ENCODE results near the gene LTN1. TPM values are rescaled to one million over a fixed set of nuclear protein-coding genes. Genes with fewer than 3 reads are reported as not detected.
"Not testable (repeated sequence)": the region's sequence is repeated elsewhere in the genome, so short reads cannot be mapped to it uniquely, and the experiment has no call there.

Gene LTN1
- total RNA-seq, 1 donor from 2014 or later: 29.1 TPM

DNA sequence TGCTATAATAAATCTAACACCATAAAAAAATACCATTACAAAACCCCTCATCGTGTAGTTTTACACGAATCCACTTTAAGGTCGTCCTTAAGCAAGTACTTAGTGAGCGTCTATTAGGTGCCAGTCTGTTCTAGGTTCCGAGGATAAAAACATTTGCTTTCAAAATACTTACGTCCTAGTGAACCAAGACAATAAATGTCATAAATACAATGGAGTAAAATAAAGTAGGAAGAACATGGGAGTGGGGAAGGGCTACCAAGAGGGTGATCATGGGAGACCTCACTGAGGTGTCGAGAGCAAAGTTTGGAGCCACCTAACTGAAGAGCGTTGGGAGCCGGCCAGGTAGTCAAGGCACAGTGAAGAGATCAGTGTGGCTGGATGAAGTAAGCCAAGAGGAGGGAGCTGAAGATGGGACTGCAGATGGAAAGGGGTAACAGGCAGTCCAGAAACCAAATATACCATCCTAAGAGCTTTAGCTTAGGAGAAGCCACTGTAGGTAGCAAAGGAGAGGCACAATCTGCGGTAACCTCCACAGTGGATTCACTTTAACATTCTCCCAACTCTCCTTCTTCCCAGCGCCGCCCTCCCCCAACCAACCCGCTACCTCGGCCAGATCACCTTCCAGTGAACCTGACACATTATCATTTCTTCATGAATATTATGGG lies 684 bp downstream of the LTN1 start:
- DNase-seq (ENCODE audit: low spot score): no peak

DNA sequence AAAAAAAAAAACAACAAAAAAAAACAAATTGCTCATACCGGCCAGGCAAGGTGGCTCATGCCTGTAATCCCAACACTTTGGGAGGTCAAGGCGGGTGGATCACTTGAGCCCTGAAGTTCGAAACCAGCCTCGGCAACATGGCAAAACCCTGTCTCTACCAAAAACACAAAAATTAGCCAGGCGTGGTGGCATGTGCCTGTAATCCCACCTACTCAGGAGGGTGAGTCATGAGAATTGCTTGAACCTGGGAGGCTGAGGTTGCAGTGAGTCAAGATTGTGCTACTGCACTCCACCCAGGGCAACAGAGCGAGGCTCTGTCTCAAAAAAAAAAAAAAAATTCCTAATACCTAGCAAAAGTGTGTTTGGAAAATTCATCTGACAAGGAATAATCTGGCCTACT lies 4.5 kb downstream of the LTN1 start:
- not testable (repeated sequence) for DNase-seq (ENCODE audit: low spot score)

DNA sequence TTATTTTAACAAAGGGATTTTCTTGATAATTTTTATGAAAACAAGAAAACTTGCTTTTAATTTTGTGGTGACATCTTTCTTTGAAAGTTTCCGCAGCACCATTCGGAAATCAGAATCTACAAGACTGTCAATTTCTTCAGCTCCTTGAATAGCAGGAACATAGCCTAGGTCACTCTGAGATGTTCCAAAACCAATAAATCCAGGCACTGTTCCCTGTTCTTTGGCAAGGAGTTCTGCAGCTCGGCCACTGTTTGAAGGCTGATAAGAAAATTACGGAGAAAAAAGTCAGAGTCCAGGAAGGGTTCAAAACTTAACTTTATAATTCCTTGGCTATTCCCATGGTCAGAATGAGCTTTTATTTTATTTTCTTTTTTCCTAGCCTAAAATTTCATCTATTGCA lies 6.0 kb downstream of the LTN1 start:
- DNase-seq (ENCODE audit: low spot score): no peak

DNA sequence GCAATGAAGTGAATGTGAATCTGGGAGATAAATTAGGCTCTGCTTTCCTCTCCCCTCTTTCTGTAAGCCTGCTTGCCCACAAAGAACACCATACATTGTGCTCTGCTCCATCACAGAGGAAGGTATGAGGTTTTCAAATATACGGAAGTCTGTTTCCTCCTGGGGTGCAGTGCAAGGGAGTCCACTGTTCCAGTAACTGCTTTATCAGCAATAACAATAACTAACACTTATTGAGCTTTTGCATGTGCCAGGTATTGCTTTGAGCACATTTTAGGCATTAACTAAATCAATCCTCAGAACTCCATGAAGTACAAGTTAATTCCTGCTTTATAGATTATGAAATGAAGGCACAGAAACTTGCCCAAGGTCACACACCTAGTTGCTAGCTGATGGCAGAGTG lies 10.0 kb downstream of the LTN1 start:
- no peak for DNase-seq (ENCODE audit: low spot score)

DNA sequence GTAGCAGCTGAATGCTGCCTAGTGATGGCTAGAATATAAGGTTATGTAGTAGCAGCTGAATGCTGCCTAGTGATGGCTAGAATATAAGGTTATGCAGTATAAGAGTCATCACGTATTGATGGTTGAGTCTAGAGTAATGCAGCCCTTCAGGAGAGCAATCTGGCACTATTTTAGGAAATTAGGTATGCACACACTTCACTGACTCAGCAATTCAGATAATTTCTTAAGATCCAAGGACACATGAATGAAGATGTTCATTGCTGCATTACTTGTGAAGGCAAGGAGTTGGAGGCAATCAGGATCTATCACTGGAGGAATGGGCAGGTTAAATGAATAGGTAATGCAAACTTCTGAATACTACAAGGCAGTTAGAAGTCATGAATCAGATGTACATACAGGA lies 13.6 kb downstream of the LTN1 start:
- DNase-seq (ENCODE audit: low spot score): no peak

DNA sequence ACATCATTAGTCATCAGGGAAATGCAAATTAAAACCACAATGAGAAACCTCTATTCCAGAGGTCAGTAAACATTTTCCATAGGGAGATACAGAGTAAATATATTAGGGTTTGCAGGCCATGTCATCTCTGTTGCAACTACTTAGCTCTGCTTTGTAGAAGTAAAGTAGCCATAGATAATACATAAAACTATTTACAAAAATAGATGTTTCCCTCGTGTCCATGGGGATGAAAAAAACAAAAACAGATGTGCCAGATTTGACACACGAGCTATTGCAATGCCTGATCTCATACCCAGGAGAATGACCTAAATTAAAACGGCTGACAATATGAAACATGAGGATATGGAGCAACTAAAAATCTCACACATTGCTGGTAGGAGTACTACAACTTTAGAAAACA lies 17.3 kb downstream of the LTN1 start:
- DNase-seq (ENCODE audit: low spot score): no peak

DNA sequence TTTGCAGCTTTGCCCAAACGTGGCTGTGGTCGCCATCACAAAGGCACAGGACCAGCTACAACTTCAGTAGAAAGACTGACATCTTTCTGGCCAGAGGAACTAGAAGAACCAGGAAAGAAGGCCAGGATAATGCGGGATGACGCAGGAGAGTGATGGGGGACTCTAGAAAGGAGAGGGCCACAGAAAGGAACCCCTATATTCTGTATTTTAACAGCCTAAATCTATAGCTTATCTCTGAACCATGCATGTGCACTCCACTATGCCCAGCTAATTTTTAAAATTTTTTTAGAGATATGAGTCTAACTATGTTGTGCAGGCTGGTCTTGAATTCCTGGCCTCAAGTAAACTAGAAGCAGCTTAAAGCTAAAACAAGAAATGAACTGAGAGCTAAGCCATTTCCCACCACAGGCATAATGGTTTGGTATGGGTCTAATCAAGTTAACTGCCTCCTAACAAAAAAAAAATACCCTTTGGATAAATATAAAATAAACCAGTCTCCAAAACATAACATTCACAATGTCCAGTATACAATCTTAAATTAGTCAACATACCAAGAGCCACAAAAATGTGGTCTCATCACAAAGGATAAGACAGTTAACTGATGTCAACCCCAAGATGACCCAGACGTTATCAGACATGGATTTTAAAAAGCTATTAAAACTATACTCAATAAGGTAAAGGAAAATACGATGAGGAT lies 18.0 kb downstream of the LTN1 start:
- DNase-seq (ENCODE audit: low spot score): no peak

DNA sequence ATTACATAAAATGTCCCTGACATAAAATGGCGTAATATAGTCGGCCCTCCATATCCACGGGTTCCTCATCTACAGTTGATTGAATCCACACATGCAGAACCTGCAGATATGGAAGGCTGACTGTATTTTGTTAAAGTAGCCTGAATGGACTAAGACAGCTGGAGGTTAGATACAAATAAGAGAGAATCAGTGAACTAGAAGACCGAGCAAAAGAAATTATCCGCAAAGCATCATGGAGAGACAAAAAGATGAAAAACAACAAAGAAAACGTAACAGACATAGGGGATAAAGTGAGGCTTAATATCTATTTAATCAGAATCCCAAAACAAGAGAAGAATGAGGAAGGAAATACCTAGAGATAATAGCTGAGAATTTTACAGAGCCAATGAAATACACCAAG lies 20.3 kb downstream of the LTN1 start:
- DNase-seq (ENCODE audit: low spot score): no peak

DNA sequence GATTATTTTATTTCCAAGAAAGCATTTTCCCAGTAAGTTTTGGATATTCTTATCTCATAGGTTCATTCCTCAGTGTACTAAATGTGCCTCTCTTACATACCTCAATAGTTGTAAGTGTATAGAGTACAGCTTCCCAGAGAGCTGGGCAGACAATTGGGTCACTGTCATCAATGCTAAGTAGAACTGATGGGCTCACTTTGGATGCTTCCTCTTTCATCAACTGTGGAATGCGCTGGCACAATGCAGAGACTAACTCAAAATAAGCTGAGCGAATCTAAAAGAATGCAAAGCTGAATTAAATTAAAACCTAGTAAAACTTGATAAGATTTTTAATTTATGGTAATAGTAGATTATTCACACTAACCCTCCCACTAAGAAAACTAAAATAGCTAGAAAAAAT lies 21.5 kb downstream of the LTN1 start:
- DNase-seq (ENCODE audit: low spot score): no peak

DNA sequence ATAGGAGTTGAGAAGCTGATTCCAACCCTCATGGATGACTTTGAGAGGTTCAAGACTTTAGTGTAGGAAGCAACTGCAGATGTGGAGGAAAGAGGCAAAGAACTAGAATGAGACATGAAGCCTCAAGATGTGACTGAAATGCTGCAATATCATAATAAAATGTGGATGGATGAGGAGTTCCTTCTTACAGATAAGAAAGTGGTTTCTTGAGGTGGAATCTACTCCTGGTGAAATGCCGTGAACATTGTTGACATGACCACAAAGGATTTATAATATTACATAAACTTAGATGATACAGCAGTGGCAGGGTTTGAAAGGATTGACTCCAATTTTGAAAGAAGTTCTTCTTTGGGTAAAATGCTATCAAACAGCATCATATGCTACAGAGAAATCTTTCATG lies 28.8 kb downstream of the LTN1 start:
- no peak for DNase-seq (ENCODE audit: low spot score)

DNA sequence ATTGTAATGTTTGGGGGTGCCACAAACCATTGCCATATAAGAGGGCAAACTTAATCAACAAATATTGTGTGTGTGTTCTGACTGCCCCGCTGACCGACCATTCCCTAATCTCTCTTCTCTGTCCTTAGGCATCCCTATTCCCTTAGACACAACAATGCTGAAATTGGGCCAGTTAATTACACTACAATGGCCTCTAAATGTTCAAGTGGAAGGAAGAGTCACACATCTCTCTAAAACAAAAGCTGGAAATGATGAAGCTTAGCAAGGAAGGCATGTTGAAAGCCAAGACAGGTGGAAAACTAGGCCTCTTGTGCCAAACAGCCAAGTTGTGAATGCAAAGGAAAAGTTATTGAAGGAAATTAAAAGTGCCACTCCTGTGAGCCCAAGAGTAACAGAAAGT lies 30.2 kb downstream of the LTN1 start:
- no peak for DNase-seq (ENCODE audit: low spot score)

DNA sequence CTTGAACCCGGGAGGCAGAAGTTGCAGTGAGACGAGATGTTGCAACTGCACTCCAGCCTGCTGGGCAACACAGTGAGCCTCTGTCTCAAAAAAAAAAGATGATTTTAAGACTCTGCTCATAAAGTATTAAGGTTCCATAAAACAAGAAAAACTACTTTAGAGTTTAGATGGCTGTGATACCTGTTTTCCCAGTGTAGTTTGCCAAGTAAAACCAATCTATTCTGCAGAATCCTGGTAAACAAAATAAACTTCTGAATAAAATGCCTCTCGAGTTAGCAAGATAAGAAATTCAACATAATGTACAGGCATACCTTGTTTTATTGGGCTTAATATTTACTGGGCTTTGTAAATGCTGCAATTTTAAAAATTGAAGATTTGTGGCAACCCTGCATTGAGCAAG lies 30.8 kb downstream of the LTN1 start:
- DNase-seq (ENCODE audit: low spot score): peak; percentile 11

DNA sequence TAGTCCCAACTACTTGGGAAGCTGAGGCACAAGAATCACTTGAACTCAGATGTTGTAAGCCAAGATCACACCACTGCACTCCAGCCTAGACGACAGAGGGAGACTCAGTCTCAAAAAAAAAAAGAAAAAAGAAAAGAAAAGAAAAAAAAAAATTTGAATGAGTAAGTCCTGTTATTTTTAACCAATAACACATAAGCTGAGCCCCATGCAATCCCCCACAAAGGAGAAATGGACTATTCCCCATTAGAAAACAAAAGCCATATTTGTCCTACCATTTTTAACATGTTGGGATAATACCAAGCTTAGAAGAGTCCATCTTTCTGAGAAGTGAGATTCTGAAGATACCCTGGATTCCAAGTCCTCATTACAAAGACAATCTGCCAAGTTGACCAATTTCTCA lies 32.4 kb downstream of the LTN1 start:
- no peak for DNase-seq (ENCODE audit: low spot score)

DNA sequence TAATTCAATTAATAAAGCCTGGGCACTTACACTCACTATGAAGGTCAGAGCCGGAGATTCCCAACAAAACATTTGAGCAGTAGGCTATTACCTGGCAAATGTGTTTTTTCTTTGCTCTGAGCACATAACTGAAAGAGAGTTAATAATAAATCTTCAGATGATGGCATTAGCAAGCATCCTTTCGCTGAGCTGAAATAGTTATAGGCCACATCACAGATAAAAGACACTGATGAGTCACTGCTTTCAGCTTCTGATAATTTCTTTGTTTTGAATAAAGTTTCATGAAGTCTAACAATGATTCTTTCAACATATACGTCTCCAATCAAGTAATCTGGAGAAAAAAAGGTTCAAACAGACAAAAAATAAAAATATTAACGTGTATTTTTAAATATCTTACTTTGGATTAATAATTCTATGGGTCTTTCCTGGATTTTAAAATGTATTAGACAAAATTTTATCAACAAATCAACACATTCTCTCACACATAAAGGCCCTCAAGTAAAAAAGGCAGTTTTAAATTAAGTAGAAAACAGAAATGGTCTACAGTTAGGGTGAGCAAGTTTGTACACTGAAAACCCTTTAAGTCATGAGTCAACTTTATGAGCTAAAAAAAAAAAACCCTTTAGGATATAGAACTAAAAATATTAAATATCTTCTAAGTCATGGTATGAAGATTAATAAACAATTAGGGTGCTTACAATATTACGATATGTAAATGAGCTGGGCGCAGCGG lies 33.1 kb downstream of the LTN1 start:
- peak; percentile 16 for DNase-seq (ENCODE audit: low spot score)

DNA sequence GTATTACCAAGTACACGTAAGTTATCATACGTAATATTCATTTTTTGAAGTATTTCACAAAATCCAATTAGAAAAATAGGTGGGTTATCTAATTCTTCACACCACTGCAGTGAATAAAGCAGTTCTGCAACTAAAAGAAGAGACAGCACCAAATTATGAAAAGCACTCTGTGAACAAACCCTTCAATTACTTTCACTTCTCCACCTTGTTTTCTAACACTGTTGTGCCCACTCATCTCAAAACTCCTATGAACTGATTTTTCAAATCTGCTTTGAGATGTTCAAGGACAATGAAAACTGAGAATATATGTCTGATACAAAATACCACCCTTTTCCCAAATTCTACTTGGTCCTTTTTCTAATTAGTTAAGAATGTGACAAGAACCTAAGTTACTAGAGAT lies 39.4 kb downstream of the LTN1 start:
- DNase-seq (ENCODE audit: low spot score): no peak

DNA sequence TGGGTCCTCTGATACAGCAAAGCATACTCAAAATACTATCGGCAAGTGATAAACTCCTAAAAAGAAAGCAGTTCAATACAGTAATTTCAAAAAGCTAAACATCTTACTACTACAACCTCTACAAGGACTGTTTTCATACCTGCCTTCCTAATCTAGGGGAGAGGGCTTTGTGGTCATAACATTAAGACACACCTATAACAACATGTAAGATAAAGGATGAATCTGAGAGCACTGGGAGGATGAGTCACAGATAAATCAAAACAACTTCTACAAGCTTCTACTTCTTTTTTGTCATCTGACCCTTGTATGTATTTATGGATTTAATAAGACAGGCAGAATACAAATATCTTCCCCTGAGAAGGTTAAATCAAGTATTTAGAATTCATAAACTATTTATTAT lies 40.0 kb downstream of the LTN1 start:
- no peak for DNase-seq (ENCODE audit: low spot score)

DNA sequence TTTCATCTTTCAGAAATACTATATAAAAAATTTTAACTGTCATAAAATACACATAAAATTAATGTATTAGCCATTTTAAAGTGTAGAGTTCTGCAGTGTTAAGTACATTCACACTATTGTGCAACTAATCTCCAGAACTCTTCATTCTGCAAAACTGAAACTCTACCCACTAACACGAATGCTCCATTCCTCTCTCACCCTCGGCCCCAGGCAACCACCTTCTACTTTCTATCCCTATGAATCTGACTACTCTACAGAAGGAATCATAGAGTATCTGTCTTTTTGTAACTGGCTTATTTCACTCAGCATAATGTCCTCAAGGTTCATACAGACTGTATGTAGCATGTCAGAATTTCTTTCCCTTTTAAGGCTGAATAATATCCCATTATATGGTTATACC lies 43.4 kb downstream of the LTN1 start:
- no peak for DNase-seq (ENCODE audit: low spot score)

DNA sequence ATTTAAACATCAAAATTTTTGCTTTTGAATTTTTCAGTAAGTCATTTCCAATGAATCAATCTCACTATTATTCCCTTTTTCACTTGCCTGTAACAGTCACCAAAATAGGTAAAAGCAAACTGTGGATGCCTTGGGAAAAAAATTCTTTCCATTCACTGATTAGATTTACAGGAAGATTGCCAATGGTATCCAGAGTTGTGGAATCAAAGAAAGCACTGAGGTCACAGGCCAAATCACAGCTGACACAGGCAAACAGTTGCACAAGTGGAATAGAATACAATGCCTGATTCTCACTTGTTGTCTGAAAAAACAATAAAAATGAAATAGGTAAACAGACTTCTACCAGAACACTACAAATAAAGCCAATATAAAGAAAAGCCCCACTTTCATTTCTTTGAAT lies 48.4 kb downstream of the LTN1 start:
- DNase-seq (ENCODE audit: low spot score): no peak

DNA sequence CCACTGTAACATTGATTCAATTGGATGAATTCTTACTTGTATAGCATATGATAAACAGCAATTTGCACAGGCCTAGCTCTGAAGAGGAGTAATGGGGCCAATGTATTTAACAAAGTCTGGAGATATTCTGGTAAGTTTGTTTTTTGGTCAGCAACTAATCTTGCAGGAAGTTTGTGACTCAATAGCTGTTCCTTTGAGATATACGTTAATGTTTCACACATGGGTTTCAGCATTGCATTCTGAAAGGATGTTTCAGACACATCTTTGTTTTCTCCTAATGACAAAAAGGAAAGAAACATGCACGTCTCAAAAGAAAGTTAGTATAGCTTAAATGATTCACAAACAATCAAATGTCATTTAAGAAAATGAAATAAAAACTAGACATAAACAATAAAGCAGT lies 49.0 kb downstream of the LTN1 start:
- no peak for DNase-seq (ENCODE audit: low spot score)

DNA sequence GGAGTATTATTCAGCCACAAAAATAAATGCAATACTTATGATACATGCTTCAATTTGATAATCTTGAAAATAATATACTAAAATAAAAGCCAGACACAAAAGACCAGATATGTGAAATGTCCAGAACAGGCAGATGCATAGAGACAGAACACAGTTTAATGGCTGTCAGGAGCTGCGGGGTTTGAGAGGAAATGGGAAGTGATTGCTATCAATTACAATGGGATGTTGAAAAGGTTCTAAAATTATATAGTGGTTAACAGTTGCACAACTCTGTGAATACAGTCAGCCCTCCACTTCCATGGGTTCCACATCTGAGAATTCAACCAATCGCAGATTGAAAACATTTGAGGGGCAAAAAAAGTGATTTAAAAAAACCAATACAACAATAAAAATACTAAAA lies 54.0 kb downstream of the LTN1 start:
- no peak for DNase-seq (ENCODE audit: low spot score)

DNA sequence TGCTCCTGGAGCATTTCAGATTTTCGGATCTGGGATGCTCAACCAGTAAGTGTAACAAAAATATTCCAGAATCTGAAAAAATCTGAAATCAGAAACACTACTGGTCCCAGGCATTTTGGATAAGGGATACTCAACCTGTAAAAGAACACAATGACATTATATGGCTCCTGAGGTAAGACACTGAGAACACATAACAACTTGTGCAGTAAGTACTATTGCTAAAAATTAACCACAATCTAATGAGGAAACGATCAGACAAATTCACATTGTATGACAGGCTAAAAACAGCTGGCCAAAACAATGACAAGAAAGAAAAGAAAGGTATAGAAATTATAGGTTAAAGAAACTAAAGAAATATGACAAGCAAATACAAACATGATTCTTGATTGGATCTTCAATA lies 54.9 kb downstream of the LTN1 start:
- DNase-seq (ENCODE audit: low spot score): no peak

DNA sequence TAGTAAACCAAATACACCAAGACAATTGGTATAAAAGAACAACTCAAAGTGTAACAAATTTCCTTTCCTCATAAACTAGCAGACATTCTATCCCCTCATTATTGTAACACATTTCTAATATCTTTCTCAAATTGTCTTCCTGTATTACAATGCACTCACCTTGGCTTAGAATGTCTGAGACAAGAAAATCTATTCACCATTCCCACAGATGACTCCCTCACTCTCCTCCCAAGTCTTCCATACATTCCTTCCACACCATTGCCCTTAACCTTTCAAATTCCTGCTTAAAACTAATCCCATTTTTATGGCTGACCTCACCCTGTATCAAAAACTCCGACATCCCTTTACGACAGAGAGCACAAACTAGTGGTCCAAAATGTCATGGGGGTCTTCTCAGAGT lies 56.0 kb downstream of the LTN1 start:
- no peak for DNase-seq (ENCODE audit: low spot score)

DNA sequence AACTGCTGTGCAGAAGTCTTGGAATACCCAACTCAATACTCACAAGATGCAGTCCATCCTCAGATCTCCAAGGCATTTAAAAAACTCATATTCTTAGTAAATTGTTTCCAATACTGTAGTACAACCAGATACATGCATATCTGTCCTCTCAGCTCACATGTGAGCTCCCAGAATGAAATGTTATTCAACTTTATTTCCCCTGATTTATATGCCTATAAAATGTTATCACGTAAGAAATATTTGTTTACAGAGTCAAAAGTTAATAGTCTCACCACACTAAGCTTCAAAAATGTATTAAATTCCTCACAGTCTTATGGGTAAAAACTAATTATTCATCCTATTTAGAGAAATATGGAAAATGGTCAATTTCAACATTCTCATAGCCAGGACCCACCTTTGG lies 56.6 kb downstream of the LTN1 start:
- no peak for DNase-seq (ENCODE audit: low spot score)

Measured in umbilical cord (tissue), 2 donors.